ENCODE data around the gene RGS12.

RGS12 gene

GRCh38 chr4:3253808-3254207 is 39.0 kb upstream of the RGS12 start:
- no peak for DNase-seq

GRCh38 chr4:3254302-3255131 is 38.3 kb upstream of the RGS12 start:
- DNase-seq = no peak

- no peak for DNase-seq
Observed at GRCh38 chr4:3255611-3256186, 37.1 kb upstream of the RGS12 start.

DNA sequence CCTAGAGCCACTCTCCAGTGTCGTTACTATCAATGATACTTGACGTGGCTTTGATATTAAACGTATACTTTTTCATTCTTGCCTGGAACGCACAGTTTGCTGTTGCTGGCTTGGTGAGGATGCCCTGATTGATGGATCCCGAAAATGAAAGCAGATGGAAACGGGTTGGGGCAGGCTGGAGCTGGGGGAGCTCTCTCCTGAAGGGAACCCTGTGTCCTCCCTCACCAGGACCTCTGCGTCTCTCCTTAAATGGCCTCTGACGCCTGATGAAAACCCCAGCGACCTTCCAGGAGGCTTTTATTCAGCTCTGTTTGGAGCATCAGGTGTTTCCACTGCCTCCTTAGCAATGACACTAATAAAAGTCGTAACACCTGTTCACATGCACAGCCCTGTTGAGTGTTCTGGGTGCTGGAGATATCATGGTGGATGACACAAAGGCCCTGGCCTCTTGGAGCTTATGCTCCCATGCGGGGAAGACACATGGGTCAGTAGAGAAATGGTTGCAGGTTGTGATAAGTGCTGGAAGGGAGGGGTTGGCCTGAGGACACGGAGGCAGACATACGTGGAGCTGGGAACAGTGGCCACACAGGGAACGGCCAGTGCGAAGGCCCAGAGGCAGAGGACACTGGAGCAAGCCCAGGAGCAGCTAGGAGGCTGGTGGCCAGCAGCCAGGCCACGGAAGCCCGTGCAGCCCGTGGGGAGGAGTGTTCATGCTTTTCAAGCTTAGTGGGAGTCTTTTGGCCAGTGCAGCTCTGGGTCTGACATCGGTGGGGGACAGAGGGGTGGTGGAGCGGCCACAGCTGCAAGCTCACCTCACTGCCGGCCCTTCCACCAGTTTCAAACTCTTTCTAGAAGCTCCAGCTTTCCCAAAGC is 36.4 kb upstream of the RGS12 start:
- no peak for DNase-seq

DNA sequence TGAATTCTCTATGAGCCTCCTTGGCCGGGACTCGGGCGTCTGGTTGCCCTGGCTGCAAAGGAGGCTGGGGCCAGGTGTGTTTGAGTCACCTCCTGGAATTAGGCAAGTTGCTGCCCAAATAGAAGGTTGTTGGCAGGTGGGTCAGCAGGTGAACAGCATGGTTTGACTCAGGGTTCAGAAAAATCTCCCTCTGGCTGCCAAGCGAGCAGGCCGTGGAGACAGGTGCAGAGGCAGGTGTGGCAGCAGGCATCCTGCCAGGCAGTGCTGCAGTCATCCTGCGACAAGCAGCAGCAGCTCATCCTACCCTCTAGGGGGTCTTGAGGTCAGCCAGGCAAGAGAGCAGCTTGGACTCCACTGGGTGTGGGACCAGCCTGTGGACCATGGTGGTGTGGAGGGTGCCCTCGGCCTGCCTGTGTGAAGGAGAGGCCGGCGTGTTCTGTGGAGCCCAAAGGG is 35.7 kb upstream of the RGS12 start:
- peak in 1 of 2 experiments; percentile 64 for DNase-seq

- peak; percentile 45 to 86 for DNase-seq
Observed at GRCh38 chr4:3257556-3258482, 35.0 kb upstream of the RGS12 start.

GRCh38 chr4:3261411-3262207 is 31.2 kb upstream of the RGS12 start:
- DNase-seq = no peak

DNA sequence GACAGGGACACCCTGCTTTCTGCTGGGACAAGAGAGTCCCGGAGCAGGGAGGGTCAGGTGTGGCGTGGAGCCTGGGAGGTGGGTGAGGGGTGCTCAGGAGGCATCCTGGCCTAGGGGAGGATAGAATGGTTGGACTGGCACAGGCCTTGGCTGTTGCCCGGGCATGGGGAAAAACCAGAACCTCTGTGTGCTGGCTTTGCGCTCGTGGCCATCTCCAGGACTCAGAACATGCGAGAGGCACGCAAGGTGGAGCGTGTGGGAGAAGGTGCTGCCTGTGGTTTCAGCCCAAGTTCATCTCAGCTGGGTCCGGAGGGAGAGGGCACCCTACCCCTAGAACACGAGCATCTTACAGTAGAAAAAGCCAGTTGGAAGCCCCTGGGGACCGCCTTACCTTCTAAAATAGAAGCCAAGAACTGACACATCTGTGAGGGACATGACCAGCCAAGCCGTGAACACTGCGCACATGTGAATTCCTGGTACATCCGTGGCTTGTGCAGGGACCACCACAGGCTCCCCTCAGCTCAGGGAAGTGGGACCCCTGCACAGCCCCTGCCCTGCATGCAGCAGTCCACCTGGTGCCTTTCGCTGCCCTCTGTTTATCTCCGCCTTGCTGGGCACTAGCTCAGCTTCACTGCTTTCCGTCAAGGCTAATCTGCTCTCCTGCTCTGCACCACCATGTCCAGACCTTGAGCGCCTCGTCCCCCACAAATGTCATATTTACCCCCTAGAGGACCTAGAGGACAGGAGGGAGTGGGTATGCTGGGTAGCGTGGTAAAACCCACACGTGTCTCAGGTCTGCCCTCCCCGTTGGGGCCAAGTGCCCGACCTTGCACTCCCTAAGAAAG is 30.4 kb upstream of the RGS12 start:
- DNase-seq = no peak

DNA sequence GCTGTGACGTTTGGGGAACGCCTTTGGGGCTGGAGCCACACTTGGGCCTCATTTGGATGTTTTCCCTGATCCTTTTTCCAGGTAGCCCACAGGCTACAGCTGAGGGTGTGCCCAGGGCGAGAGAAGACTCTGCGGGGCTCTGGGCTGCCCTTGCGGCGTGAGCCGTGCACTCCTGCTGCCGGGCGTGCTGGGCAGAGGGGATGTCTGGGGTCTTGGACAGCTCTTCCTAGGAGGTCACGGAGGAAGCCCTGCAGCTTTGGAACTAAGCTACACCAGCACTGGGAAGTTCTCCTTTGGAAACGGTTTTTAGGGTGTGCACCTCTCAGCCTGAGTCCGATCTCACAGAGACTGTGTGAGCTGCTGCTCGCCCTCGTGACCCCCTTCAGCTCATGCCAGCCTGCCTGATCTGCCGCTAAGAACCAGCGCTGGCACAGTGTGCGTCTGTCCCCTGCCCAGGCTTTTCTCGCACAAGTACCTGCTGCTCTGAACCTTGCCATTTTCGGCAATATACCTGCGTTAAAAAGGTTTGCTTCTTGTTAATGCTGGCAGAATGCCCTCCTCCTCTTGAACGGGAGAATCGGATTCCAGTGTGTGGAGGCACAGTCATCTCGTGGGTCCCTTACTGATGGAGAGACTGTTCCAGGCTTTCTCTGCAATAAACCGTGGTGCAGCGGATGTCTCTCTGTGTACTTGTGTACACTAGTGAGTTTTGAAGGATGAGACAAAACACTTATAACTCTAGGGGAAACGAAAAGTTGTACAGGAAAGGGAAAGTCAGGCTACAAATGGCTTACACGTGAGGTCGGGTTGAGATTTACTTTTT is 29.6 kb upstream of the RGS12 start:
- no peak for DNase-seq

GRCh38 chr4:3263876-3264193 is 29.0 kb upstream of the RGS12 start:
- DNase-seq = no peak

DNA sequence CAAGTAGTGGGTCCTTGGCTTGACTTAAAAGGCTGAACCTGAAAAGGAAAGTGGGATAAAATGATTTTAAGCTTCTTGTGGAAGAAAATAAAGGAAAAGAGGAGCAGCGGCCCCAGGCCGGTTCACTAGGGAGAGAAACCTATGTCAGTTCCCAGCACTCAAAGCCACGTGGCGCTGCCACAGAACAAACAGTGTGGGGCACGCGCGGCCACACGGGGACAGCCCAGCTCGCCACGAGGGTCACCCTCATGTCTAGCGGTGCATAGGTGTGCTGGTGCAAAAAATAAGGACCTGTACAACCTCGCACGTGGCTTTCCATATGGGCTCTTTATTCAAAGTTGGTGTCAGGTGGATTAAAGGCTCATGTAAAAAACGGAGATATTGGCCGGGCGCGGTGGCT is 26.7 kb upstream of the RGS12 start:
- no peak for DNase-seq

GRCh38 chr4:3267576-3268394 is 25.0 kb upstream of the RGS12 start:
- peak; percentile 28 to 61 for DNase-seq

DNA sequence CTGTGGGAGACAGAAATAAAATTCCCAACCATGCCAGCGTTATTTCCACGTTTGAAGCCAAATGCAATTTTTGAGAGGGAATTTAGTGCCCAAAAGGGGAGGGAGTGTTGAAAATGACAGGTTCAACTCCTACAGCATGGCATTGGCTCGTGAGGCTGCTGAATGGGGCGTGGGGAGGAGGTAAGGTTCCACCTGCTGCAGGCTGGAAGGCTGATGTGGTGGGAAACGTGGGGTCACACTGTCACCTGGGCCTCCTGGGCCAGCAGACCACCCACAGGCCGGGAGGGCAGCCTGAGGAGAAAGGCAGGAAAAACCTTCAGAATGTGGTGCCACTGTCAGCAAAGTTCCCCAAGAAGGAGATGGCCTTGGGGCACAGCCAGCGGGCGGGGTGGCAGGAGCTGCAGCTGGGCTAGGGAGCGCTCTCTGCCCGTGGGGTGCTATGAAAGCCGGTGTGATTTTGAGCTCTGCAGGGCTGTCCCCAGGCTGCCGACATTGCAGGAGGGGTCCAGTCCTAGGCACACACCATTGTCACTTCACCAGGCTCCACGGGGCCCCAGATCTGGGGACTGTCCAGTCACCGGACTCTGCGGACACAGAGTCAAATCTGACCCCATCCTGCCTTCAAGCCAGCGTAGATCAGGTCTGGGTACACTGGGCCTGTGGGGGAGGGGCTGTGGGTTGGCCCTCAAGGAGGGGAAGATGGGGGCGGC is 24.3 kb upstream of the RGS12 start:
- no peak for DNase-seq

DNA sequence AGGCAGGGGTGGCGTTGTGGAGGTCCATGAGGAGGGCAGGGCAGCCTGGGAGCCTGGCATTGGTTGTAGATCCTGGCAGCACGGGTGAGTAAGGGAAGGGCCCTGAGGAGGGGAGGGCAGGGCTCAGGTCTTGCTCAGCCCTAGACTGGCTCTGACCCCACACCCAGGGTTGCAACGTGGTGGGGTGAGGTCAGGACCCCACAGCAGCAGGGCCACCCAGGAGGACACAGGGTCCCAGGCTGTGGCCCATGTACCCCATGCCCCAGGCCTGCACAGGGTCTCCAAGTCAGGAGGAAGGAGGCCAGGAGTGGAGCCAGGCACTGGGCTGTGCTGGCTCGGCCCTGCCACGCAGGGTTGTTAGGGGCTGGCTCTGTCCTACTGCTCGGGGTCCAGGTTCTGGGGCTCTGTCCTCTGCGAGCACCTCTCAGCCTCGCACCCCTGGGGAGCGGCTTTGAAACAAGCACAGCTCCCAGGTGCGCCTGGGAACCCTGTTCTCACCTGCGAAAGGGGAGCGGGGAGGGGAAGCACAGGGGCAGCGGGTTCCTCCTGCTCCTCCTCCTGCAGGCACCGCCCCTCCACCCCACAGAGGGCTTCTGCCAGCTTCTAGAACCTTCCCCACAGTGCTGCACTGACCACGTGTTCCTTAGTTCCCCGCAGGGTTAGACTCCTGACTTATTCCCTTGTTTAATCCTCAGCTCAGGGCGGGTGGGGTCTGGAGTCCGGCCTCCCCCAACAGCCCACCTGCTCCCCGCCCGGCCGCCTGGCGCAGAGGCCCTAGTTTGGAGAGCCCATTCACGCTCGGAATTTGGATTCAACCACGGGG is 23.5 kb upstream of the RGS12 start:
- DNase-seq = no peak

GRCh38 chr4:3269991-3270611 is 22.7 kb upstream of the RGS12 start:
- DNase-seq = peak in 1 of 2 experiments; percentile 42

DNA sequence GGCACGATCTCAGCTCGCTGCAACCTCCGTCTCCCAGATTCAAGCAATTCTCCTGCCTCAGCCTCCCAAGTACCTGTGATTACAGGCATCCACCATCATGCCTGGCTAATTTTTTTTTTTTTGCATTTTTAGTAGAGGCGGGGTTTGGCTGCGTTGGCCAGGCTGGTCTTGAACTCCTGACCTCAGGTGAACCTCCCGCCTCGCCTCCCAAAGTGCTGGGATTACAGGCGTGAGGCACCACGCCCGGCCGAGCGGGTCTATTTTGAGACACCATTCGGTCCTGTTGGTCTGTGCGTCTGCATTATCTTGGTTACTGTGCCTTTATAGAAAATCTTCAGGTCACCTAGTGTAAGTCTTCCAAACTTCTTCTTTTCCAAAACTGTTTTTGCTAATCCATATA is 21.7 kb upstream of the RGS12 start:
- DNase-seq = no peak

DNA sequence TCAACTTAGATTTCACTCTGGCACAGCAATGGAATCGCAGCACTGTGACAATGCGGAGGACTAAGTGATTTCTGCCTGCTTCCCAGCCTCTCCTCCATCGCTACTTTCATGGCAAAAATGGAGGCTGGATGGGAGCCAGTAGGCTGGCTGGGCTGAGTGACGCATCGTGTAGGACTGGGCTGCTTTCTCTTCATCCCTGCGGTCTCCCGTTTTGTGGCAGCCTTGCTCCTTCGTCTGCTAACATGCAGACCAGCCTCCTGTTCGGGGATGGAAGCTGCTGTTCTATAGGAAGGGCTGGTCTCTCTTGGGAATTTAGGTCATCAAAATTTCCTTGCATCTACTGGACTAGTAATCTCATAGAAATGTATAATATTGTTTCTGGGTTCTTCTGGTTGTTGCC is 15.8 kb upstream of the RGS12 start:
- no peak for DNase-seq

Data from NCI-H526 (cell line).